GM21515 (cell line): ENCODE data around the gene SLC43A2.

ENCODE experiments used
- ATAC-seq: cut with Tn5 transposase; IDR thresholded peaks from one replicate; pipeline ENCODE4 v1.9.1; 2021; ENCODE audit not compliant: unreplicated experiment

Gene SLC43A2

GRCh38 chr17:1625053-1625452, 3.6 kb downstream of the SLC43A2 start:
- no peak for ATAC-seq

- no peak for ATAC-seq
Observed at GRCh38 chr17:1624650-1625049, 4.0 kb downstream of the SLC43A2 start.

- ATAC-seq: no peak
Observed at GRCh38 chr17:1623057-1623630, 5.5 kb downstream of the SLC43A2 start.

GRCh38 chr17:1621273-1621954, 7.2 kb downstream of the SLC43A2 start:
- no peak for ATAC-seq

- no peak for ATAC-seq
Observed at GRCh38 chr17:1620486-1620885, 8.1 kb downstream of the SLC43A2 start.

GRCh38 chr17:1617620-1618174, 10.9 kb downstream of the SLC43A2 start:
- no peak for ATAC-seq

- ATAC-seq: no peak
Observed at GRCh38 chr17:1616101-1616500, 12.5 kb downstream of the SLC43A2 start.

- ATAC-seq: no peak
Observed at GRCh38 chr17:1612400-1612799, 16.2 kb downstream of the SLC43A2 start.

GRCh38 chr17:1611715-1612114, 16.9 kb downstream of the SLC43A2 start:
- no peak for ATAC-seq

- ATAC-seq: no peak
Observed at GRCh38 chr17:1608676-1609075, 20.0 kb downstream of the SLC43A2 start.

- no peak for ATAC-seq
Observed at GRCh38 chr17:1607971-1608320, 20.7 kb downstream of the SLC43A2 start.

GRCh38 chr17:1606352-1606985, 22.2 kb downstream of the SLC43A2 start:
- ATAC-seq: no peak

GRCh38 chr17:1605681-1606351, 22.8 kb downstream of the SLC43A2 start:
- ATAC-seq: no peak

- no peak for ATAC-seq
Observed at GRCh38 chr17:1604831-1605528, 23.7 kb downstream of the SLC43A2 start.

GRCh38 chr17:1601571-1601970, 27.1 kb downstream of the SLC43A2 start:
- ATAC-seq: no peak

GRCh38 chr17:1598399-1599095, 30.1 kb downstream of the SLC43A2 start:
- no peak for ATAC-seq

GRCh38 chr17:1597861-1598342, 30.7 kb downstream of the SLC43A2 start:
- ATAC-seq: no peak

- ATAC-seq: no peak
Observed at GRCh38 chr17:1593630-1593931, 35.1 kb downstream of the SLC43A2 start.

- no peak for ATAC-seq
Observed at GRCh38 chr17:1592751-1593629, 35.6 kb downstream of the SLC43A2 start.
